A549 treated with AZD9567 at 1 μM for 4 hours (cell line): Measurements from ENCODE around the gene EIF2B5. TPM values are rescaled to one million over a fixed set of nuclear protein-coding genes. Genes with fewer than 3 reads are reported as not detected.

ENCODE experiments used
- total RNA-seq: library from RNA; stranded (reverse); fragments of 200-300 nt; extraction: Qiagen RNA extraction; gene quantifications from 5 replicates; pipeline ENCODE4 v1.2.3, GENCODE V29; 2022; ENCODE audit not compliant: insufficient read depth

The EIF2B5 gene
- 20.0 to 30.1 TPM (median 29.4 TPM) in 5 replicates for total RNA-seq

GRCh38 chr3:184135149-184135910, at the start of gene EIF2B5:
TSS of gene EIF2B5 (plus strand) at chr3:184135358. CDS start at chr3:184135386, 28 bp downstream.

GRCh38 chr3:184096811-184097383, 38.3 kb upstream of the EIF2B5 start, which contains the start of gene HTR3E:
TSS of gene HTR3E (plus strand) at chr3:184097064. CDS start at chr3:184097530, 466 bp downstream.

GRCh38 chr3:184154885-184155643, 19.9 kb downstream of the EIF2B5 start, which contains the start of gene DVL3:
TSS of gene DVL3 (plus strand) at chr3:184155377. CDS start at chr3:184155636, 259 bp downstream.

GRCh38 chr3:184174646-184175492, 39.7 kb downstream of the EIF2B5 start, which contains the start of gene AP2M1:
TSS of gene AP2M1 (plus strand) at chr3:184174855. CDS start at chr3:184176994, 2,139 bp downstream.

GRCh38 chr3:184186184-184186901, 51.2 kb downstream of the EIF2B5 start, which contains the start of gene ABCF3:
TSS of gene ABCF3 (plus strand) at chr3:184186199. CDS start at chr3:184186208, 9 bp downstream.

Other genes with a start within 250 kb of the EIF2B5 start
- gene ABCC5, start 117.5 kb upstream of the EIF2B5 start, total RNA-seq, result 9.1 to 17.1 TPM (median 15.7 TPM) in 5 replicates
- gene HTR3D, start 103.6 kb upstream of the EIF2B5 start, total RNA-seq, result not detected in 5 replicates
- not detected in 5 replicates for gene HTR3C, start 82.3 kb upstream of the EIF2B5 start, total RNA-seq
- not detected in 5 replicates for gene HTR3E, start 38.3 kb upstream of the EIF2B5 start, total RNA-seq
- gene DVL3, start 20.0 kb downstream of the EIF2B5 start, total RNA-seq, result 19.5 to 27.8 TPM (median 26.1 TPM) in 5 replicates
- gene AP2M1, start 39.5 kb downstream of the EIF2B5 start, total RNA-seq, result 297 to 322 TPM (median 311 TPM) in 5 replicates
- 29.6 to 39.2 TPM (median 36.9 TPM) in 5 replicates for gene ABCF3, start 50.8 kb downstream of the EIF2B5 start, total RNA-seq
- 0.31 to 0.63 TPM (median 0.49 TPM) in 4 of 5 replicates, not detected in the other for gene VWA5B2, start 94.2 kb downstream of the EIF2B5 start, total RNA-seq
- 54.6 to 81.9 TPM (median 70.6 TPM) in 5 replicates for gene ALG3, start 113.6 kb downstream of the EIF2B5 start, total RNA-seq
- gene EEF1AKMT4, start 114.3 kb downstream of the EIF2B5 start, total RNA-seq, result 11.9 to 14.1 TPM (median 13.0 TPM) in 5 replicates
- 1.3 to 1.7 TPM (median 1.4 TPM) in 4 of 5 replicates, not detected in the other for gene CAMK2N2, start 126.2 kb downstream of the EIF2B5 start, total RNA-seq
- gene ECE2, start 140.7 kb downstream of the EIF2B5 start, total RNA-seq, result not detected in 5 replicates
- 299 to 355 TPM (median 301 TPM) in 5 replicates for gene PSMD2, start 163.9 kb downstream of the EIF2B5 start, total RNA-seq
- gene EIF4G1, start 179.2 kb downstream of the EIF2B5 start, total RNA-seq, result 234 to 275 TPM (median 244 TPM) in 5 replicates
- 11.0 to 12.3 TPM (median 11.8 TPM) in 5 replicates for gene FAM131A, start 202.2 kb downstream of the EIF2B5 start, total RNA-seq
- gene CLCN2, start 226.2 kb downstream of the EIF2B5 start, total RNA-seq, result 2.6 to 7.0 TPM (median 6.4 TPM) in 5 replicates
- 75.8 to 84.8 TPM (median 81.8 TPM) in 5 replicates for gene POLR2H, start 226.4 kb downstream of the EIF2B5 start, total RNA-seq
- gene THPO, start 242.8 kb downstream of the EIF2B5 start, total RNA-seq, result 0.06 TPM in 1 of 5 replicates, not detected in the others
- gene CHRD, start 244.7 kb downstream of the EIF2B5 start, total RNA-seq, result 0.15 to 0.35 TPM (median 0.25 TPM) in 4 of 5 replicates, not detected in the other